Astrocyte of the spinal cord (primary cell): ENCODE measurements around the gene ZBTB48.

Source experiments
- DNase-seq: peaks from one replicate; pipeline ENCODE4 v3.0.0; 2011; ENCODE audit warnings: low read depth, low spot score
- H3K4me3 ChIP-seq: 2 replicates; pipeline ENCODE4 v1.5.1; 2011; ENCODE audit warnings: low read depth, mild to moderate bottlenecking, low read length, moderate library complexity
- in situ Hi-C: cut with HindIII; loops from 2 replicates; pipeline ENCODE4 v1.10.0; 2017; ENCODE audit warnings: low sequenced_read_pairs
- TF ChIP-seq, protein P1 (sequence below): IDR thresholded peaks from 2 replicates; pipeline ENCODE4 v1.5.1; 2012; ENCODE audit warnings: low read depth, mild to moderate bottlenecking, low read length, inconsistent platforms

Gene ZBTB48

DNA sequence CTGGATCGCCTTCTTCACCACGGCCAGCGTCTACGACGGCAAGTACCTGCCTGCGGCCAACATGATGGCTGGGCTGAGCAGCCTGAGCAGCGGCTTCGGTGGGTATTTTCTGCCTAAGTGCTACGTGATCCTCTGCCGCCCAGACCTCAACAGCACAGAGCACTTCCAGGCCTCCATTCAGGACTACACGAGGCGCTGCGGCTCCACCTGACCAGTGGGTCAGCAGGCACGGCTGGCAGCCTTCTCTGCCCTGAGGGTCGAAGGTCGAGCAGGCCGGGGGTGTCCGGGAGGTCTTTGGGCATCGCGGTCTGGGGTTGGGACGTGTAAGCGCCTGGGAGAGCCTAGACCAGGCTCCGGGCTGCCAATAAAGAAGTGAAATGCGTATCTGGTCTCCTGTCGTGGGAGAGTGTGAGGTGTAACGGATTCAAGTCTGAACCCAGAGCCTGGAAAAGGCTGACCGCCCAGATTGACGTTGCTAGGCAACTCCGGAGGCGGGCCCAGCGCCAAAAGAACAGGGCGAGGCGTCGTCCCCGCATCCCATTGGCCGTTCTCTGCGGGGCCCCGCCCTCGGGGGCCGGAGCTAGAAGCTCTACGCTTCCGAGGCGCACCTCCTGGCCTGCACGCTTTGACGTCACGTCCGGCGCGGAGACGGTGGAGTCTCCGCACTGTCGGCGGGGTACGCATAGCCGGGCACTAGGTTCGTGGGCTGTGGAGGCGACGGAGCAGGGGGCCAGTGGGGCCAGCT, at the start of gene ZBTB48:
Gene ZBTB48 (plus strand): TSS at position 621 of the 745 bp plus-strand sequence. CDS start 616 bp downstream, outside the sequence.
- H3K4me3 ChIP-seq = peak within 1 kb of the TSS; percentile 83
- peak; percentile 98 for DNase-seq
- in situ Hi-C loops = no loop called here
- TF ChIP-seq, protein P1, sequence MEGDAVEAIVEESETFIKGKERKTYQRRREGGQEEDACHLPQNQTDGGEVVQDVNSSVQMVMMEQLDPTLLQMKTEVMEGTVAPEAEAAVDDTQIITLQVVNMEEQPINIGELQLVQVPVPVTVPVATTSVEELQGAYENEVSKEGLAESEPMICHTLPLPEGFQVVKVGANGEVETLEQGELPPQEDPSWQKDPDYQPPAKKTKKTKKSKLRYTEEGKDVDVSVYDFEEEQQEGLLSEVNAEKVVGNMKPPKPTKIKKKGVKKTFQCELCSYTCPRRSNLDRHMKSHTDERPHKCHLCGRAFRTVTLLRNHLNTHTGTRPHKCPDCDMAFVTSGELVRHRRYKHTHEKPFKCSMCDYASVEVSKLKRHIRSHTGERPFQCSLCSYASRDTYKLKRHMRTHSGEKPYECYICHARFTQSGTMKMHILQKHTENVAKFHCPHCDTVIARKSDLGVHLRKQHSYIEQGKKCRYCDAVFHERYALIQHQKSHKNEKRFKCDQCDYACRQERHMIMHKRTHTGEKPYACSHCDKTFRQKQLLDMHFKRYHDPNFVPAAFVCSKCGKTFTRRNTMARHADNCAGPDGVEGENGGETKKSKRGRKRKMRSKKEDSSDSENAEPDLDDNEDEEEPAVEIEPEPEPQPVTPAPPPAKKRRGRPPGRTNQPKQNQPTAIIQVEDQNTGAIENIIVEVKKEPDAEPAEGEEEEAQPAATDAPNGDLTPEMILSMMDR = no peak

DNA sequence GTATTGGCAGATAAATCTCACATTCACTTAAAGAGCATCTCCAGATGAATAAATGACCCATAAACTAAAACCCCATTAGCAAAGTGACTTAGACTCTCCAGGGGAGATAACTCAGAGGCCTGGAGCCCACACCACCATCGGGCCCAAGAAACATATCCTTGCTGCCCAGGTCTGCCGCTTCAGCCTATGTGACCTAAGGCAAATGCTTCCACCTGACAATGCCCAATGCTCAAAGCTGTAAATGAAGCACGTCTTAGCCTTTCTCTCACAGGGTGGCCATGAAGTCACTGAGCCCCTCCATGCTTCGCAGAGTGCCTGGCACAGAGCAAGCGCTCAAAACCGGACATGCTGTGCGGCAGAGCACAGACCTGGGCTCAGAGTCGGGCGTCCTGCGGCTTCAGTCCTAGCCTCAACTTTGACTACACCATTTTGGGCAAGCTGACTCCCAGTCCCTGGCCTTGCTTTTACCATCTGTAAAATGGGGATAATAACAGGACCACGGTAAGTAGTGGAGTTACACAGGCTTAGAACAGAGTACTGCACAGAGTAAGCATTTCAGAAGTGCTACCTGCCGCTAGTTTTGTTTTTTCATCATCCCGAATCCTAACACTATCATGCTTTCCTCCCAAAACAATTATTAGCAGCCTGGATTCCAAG, 49.2 kb upstream of the ZBTB48 start:
- TF ChIP-seq, protein P1 = no peak
- H3K4me3 ChIP-seq = no peak overlapping the region
- in situ Hi-C loops = no loop called here
- no peak for DNase-seq

DNA sequence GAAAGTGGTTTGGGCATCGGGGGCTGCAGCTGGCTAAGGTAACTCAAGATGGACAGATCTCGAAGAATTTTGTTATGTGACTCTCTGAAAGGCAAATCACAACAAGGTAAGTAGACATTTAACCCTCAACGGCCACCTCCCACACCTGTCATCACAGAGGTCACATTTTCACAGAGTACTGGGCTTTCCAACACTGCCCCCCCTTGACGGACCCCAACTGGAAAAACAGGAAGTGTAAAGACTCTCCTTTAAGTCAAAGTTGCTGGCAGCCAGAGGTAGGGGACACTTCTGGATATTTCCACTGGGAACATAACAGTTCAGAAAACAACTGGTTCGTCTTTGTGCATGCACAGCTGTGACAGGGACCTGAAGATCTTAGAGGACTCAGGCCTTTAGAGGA, 47.8 kb upstream of the ZBTB48 start:
- H3K4me3 ChIP-seq = no peak overlapping the region
- TF ChIP-seq, protein P1 = no peak
- in situ Hi-C loops = no loop called here
- DNase-seq = no peak

DNA sequence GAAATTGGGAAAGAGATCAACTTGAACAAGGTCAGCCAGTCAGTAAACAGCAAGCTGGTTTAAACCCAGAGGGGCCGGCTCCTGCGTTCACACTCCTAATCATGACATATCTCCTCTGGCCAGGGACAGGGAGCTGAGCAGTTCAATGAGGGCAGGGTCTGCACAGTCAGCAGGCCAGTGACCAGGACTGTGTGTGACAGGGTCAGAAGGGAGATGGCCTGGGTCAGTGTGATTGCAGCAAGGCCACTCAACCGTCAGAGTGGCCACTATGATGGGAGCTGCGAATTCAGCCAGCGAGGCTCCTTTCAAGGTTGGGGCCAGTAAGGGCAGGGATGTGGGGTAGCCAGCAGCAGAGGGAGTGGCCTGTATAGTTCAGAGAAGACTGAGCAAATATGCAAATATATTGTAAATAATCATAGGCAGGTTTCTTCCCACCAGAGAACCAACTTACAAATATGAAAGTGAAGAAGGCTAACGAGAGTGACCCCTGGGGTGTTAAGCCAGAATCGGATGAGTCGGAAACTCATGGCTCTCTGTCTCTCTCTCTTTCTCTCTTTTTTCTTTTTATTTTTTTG, 45.5 kb upstream of the ZBTB48 start:
- no peak for DNase-seq

DNA sequence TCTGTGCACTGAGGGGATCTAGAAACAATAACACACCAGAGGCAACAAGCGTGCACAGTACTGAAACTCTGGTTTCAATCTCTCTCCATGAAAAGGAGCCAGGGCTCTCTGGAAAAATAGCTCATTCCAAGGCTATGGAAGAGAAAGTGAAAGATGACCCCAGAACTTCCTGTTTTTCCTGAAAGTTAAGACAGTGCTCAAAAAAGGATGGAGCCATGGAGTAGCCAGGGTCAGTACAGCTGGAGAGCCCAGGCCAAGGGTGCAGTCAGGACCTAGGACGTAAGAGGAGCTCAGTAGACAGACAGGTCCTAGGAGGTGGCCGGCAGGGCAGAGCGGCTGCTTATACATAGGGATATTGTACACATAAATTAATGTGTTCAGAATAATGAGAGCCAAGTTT, 44.6 kb upstream of the ZBTB48 start:
- TF ChIP-seq, protein P1 = no peak
- no peak overlapping the region for H3K4me3 ChIP-seq
- in situ Hi-C loops = no loop called here
- no peak for DNase-seq

More for the DNA sequence above, 45.5 kb upstream of the ZBTB48 start:
- TF ChIP-seq, protein P1 = no peak
- in situ Hi-C loops = no loop called here
- H3K4me3 ChIP-seq = no peak overlapping the region

DNA sequence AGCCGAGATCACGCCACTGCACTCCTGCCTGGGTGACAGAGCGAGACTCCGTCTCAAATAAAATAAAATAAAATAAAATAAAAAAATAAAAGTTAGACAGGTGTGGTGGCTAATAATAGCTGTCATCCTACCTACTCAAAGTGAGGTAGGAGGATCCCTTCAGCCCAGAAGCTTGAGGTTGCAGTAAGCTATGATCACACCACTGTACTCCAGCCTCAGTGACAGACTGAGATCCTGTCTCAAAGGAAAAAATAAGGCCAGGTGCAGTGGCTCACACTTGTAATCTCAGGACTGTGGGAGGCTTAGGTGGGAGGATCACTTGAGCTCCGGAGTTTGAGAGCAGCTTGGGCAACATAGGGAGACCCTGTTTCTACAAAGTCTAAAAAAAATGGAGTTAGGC, 43.5 kb upstream of the ZBTB48 start:
- in situ Hi-C loops = no loop called here
- no peak for DNase-seq
- H3K4me3 ChIP-seq = no peak overlapping the region
- TF ChIP-seq, protein P1 = no peak
